ACC112 (cell line): Measurements from ENCODE around the gene PPP6R2.

Experiments
- H2AFZ ChIP-seq: fragments of 200-600 bp; sonication (generic); one replicate; pipeline ENCODE4 v1.6.0; 2017; ENCODE audit warnings: antibody characterized with exemption, low read length; ENCODE audit not compliant: unreplicated experiment
- H3K27ac ChIP-seq: fragments of 200-600 bp; sonication (generic); 2 replicates; pipeline ENCODE4 v1.5.1; 2014; ENCODE audit warnings: low read depth, mild to moderate bottlenecking, antibody characterized with exemption, low read length, moderate library complexity
- H3K27me3 ChIP-seq: fragments of 200-600 bp; sonication (generic); 2 replicates; pipeline ENCODE4 v1.6.1; 2014; ENCODE audit warnings: mild to moderate bottlenecking, antibody characterized with exemption, low read length, moderate library complexity, mixed read lengths; ENCODE audit not compliant: insufficient read depth
- H3K36me3 ChIP-seq: fragments of 200-600 bp; sonication (generic); 2 replicates; pipeline ENCODE4 v1.6.1; 2016; ENCODE audit warnings: mild to moderate bottlenecking, antibody characterized with exemption, low read length, moderate library complexity, mixed read lengths; ENCODE audit not compliant: insufficient read depth
- H3K4me1 ChIP-seq: fragments of 200-600 bp; sonication (generic); one replicate; pipeline ENCODE4 v1.6.1; 2016; ENCODE audit warnings: low read length, mixed read lengths; ENCODE audit not compliant: insufficient read depth, unreplicated experiment, control insufficient read depth
- H3K4me3 ChIP-seq: fragments of 200-600 bp; sonication (generic); 2 replicates; pipeline ENCODE4 v1.5.1; 2014; ENCODE audit warnings: mild to moderate bottlenecking, low read depth, low read length
- H3K79me2 ChIP-seq: fragments of 200-600 bp; sonication (generic); one replicate; pipeline ENCODE4 v1.6.0; 2016; ENCODE audit warnings: low read length; ENCODE audit not compliant: control insufficient read depth, unreplicated experiment, insufficient read depth

Gene PPP6R2

DNA sequence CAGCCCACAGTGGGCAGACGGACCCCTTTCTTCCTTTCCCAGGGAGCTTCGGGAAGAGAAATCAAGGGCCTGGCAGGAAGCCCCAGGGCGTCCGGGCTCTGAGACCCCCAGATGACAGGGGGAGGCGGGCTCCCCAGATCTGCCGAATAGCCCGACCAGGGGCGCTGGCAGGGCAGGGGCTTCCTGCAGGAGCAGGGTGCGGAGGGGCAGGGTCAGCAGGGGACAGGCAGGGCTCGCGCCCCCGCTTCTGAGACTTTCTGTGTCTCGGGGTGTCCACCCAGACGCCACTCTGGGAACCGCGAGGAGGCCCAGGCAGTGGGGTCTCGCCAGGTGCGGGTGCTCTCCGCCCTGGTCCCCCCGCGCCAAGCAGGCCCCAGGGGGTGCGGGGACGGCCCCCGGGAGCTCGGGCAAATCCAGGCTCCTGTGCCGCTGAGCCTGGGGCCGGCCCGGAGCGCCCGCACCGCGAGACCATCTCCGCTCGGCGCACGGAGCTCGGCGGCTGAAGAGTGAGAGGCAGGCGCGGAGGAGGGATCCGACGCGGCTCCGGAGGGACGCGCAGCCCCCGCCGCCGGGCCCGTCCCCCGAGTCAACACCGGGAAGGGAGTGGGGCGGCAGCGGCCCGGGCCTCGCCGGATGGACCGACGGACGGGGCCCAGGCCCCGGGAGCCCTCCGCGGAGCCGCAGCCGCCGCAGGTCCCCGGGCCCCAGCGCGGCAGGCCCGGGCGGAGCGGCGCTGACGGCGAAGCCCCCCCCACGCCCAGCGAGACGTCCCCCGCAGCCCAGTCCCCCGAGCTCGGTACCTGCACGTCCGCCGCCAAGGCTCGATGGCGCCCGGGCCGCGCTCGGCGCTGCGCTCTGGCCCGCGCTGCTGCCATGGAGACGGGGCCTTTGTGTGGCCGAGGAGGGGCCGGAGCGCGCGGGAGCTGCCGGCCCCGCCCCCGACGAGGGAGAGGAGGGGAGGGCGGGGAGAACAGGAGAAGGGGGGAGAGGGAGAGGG lies 36.1 kb upstream of the PPP6R2 start, which contains the start of gene PLXNB2:
Gene PLXNB2 (minus strand): TSS at position 894 of the 997 bp plus-strand sequence. CDS start 17,062 bp downstream, outside the sequence.
- H3K79me2 ChIP-seq: peaks cover 33% of the 10 kb centered on the region
- H3K4me1 ChIP-seq: peaks cover 45% of the 10 kb centered on the region
- H3K36me3 ChIP-seq: no peaks in the 10 kb centered on the region
- peak within 1 kb of the TSS; percentile 81 for H3K27ac ChIP-seq
- H2AFZ ChIP-seq: no peak within 1 kb of the TSS
- peak within 1 kb of the TSS; percentile 84 for H3K4me3 ChIP-seq
- H3K27me3 ChIP-seq: no peaks in the 10 kb centered on the region

DNA sequence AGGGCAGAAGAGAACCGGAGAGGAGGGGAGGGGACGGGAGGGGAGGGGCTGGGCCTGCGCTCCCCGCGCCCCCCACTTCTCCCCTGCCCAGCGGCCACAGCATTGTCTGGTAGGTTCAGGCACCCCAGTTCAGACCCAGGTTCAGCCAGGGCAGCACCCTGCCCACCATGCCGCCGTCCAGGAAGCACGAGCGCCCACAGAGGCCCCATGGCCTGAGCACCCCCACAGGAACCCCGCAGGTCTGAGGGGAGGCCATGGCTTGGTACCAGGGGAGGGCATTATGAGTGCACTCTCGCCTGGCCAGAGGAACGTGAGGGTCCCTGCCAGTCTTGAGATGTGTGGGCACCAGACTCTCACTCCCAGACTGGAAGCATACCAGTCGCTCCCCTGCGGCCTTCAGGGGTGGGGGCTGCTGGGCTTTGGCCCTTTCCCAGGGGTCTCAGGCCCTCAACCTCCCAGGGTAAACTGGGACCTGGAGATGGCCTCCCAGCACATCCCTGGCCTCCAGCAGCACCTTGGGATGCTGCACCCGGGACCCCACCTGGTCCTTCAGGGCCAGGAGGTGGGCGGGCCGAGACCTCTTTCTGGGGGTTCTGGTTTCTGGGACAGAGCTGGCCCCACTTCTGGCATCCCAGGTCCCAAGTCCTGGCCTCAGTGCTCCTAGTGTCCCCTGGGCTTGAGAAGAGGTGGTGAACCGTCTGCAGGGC lies 35.1 kb upstream of the PPP6R2 start:
- H3K27ac ChIP-seq: no peak overlapping the region
- H2AFZ ChIP-seq: no peak overlapping the region
- peaks cover 35% of the 10 kb centered on the region for H3K4me1 ChIP-seq
- no peaks in the 10 kb centered on the region for H3K36me3 ChIP-seq
- H3K27me3 ChIP-seq: no peaks in the 10 kb centered on the region
- no peak overlapping the region for H3K4me3 ChIP-seq
- peaks cover 24% of the 10 kb centered on the region for H3K79me2 ChIP-seq

DNA sequence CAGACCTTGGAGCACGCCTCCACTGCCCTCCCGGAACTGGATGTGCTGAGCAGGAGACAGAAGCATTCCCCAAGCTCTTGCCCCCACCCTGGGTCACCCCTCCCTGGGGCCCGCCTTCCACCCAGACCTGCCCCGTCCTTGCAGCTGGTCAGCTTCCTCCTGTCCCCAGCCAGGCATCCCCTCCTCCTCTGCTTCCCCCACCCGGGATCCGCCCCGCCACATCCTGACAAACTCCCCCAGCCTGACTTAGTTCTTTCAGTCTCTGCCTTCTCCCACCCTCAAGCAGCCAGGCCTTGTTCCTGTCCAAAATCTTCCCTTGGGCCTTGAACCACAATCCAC lies 34.6 kb upstream of the PPP6R2 start:
- Histone ChIP-seq H3K79me2 (peaks cover 18% of the 10 kb centered on the region), H3K4me3 (no peak overlapping the region), H3K36me3 (no peaks in the 10 kb centered on the region), H3K27me3 (no peaks in the 10 kb centered on the region), H2AFZ (no peak overlapping the region), H3K27ac (peak overlapping the region; percentile 12; the same call in 1 of the 2 replicates), H3K4me1 (peaks cover 30% of the 10 kb centered on the region)

DNA sequence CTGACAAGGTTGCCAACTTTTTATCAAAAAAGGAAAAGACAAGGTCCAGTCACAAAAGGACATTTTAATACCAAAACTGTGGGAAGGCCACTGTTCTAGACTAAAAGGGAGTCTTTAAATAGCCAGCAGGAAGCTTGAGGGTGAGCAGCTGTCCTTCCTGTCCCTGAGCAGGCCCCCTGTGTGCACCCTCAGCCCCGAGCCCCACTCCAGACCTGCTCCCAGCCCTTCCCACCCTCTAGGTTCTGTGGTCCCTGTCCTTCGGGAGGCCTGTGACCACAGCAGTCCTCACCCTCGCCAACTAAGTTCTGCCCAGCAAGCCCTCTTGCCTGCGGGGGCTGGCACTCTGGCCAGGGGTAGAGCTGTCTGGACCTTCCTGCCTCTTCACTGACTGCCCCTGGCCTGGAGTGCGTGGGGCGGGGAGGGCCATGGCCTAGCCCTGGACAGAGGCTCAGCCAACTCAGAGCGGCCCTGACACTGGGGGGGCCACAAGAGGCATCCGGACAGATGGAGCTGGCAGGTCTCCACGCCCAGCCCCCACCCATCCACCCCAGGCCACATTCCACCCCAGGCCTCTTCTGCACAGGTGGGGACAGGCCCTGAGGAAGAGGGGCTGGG lies 34.0 kb upstream of the PPP6R2 start:
- H3K27me3 ChIP-seq: no peaks in the 10 kb centered on the region
- H3K79me2 ChIP-seq: peaks cover 13% of the 10 kb centered on the region
- H2AFZ ChIP-seq: no peak overlapping the region
- H3K27ac ChIP-seq: peak overlapping the region; percentile 12; the same call in 1 of the 2 replicates
- H3K36me3 ChIP-seq: no peaks in the 10 kb centered on the region
- no peak overlapping the region for H3K4me3 ChIP-seq
- H3K4me1 ChIP-seq: peaks cover 24% of the 10 kb centered on the region

DNA sequence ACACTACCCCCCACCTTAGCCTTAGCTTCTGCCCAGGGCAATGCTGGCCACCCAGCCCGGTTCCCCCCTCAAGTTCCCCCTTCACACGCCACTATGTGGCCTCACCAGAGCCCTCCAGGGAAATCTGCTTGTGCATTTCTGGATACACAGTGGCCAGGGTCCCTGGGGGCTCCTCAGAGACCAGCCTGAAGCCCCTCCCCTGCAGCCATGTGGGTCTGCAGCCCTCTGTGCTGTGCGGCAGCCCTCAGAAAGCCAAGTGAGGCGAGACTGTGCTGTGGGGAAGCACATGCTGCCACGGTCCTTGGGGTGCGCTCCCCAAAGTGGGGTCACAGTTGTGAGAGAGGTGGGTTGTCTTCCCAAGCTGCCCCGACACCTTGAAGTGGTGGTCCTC lies 33.5 kb upstream of the PPP6R2 start:
- peaks cover 21% of the 10 kb centered on the region for H3K4me1 ChIP-seq
- no peaks in the 10 kb centered on the region for H3K27me3 ChIP-seq
- H2AFZ ChIP-seq: no peak overlapping the region
- H3K27ac ChIP-seq: no peak overlapping the region
- no peak overlapping the region for H3K4me3 ChIP-seq
- H3K36me3 ChIP-seq: no peaks in the 10 kb centered on the region
- H3K79me2 ChIP-seq: peaks cover 10% of the 10 kb centered on the region

DNA sequence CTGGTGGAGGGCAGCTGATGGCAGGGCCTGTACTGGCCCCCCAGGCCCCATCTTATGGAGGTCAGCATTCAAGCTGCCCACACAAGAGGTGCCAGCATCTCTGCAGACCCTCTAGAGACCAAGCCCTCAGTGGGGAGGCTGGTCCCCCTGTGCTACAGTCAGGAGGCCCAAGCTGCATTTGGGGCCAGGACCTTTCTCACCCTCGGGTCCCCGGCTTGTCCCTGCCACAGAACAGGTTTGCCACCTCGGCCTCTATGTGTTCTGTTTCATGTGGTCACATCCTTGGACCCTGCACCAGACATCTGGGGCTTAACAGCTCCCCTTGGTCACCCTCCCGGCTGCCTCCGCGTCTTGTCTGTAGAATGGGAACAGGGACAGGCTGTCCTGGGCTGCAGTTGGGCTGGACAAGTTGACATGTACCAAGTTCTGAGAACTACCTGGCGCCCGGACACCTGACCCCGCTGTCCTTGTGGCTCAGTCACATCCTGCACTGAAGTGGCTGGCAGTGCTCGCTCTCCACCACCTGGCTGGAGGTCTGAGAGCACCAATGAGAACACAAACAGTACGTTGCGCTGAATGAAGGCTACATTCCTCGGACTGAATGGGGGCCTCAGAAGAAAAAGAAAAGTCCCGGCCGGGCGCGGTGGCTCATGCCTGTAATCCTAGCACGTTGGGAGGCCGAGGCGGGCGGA lies 33.0 kb upstream of the PPP6R2 start:
- no peak overlapping the region for H3K4me3 ChIP-seq
- H3K79me2 ChIP-seq: peaks cover 10% of the 10 kb centered on the region
- no peaks in the 10 kb centered on the region for H3K27me3 ChIP-seq
- H2AFZ ChIP-seq: no peak overlapping the region
- no peaks in the 10 kb centered on the region for H3K36me3 ChIP-seq
- H3K27ac ChIP-seq: no peak overlapping the region
- H3K4me1 ChIP-seq: peaks cover 16% of the 10 kb centered on the region

DNA sequence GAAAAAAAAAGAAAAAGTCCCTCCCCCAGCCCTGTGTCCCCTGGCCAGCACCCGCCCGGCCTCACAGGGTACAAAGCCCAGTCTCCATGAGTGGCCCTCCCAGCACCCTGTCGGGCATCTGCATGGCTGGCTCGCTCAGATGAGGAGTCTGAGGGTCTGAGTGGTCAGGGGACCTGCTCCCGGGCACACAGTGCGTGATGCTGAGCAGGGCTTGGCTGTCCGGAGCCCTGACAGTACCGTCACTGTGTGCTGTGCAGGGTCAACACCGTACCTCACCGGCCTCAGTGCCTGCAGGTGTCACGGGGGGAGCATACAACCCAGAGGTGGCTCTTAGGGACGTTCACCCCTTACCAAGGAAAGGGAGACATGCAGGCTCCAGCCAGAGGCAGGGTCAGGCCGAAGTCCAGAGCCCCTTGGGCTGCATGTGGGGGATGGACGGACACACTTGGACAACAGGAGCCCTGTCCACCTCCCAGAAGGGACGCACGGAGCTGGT lies 32.1 kb upstream of the PPP6R2 start:
- H2AFZ ChIP-seq: no peak overlapping the region
- H3K4me1 ChIP-seq: peaks cover 13% of the 10 kb centered on the region
- no peak overlapping the region for H3K27ac ChIP-seq
- peaks cover 7% of the 10 kb centered on the region for H3K79me2 ChIP-seq
- no peaks in the 10 kb centered on the region for H3K27me3 ChIP-seq
- no peak overlapping the region for H3K4me3 ChIP-seq
- no peaks in the 10 kb centered on the region for H3K36me3 ChIP-seq

DNA sequence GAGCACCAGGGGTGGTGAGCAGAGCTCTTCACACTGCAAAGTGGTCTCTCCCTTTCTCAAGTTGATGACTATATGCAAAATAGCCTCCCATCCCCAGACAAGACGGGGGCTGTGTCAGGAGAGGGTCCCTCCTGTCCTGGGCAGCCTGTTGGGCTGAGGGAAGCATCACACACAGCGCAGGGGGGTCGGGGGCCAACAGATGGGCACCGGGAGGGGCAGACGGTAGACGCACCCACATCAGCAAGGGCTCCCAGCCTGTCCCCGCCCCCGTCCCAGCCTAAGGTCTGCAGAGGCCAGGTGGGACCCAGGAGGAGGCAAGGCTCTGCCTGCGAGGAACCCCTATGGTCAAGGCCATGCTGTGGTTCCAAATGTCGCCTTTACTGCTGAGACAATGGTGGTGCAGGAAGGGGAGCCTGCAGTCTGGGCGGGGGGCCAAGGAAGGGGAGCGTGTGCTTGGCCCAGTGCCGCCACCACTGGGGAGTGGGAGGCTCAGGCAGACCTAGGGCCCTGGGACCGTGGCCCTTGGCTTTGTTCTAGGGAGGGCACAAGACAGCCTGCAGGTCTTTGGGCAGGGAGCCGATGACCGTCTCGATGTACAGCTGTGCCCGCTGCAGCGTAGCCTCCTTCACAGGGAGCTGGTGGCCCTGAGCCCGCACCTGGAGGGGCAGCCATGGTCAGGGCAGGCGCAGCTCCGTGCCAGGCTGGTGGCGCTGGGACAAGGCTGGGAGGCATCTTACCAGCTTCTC lies 31.3 kb upstream of the PPP6R2 start:
- no peak overlapping the region for H3K4me3 ChIP-seq
- no peak overlapping the region for H3K27ac ChIP-seq
- no peak overlapping the region for H2AFZ ChIP-seq
- peaks cover 13% of the 10 kb centered on the region for H3K4me1 ChIP-seq
- no peaks in the 10 kb centered on the region for H3K27me3 ChIP-seq
- H3K79me2 ChIP-seq: peaks cover under 1% of the 10 kb centered on the region
- no peaks in the 10 kb centered on the region for H3K36me3 ChIP-seq

DNA sequence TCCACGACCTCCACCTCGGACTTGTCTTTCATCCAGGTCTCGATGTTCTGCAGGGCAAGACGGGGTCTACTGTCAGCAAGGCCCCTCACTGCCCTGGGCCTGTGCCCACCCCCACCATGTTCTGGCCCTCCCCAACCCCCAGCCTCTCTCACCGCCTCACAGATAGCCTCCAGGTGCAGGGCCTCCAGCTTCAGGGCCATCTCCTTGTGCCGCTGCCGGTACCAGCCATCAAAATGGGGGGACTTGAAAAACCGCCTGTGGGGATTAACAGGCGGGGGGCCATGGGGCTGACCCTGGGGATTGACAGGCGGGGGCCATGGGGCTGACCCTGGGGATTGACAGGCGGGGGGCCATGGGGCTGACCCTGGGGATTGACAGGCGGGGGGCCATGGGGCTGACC lies 30.8 kb upstream of the PPP6R2 start:
- Histone ChIP-seq H3K4me3 (no peak overlapping the region), H3K27ac (no peak overlapping the region), H3K27me3 (no peaks in the 10 kb centered on the region), H3K4me1 (peaks cover 13% of the 10 kb centered on the region), H2AFZ (no peak overlapping the region), H3K79me2 (no peaks in the 10 kb centered on the region), H3K36me3 (no peaks in the 10 kb centered on the region)
